Gastroesophageal sphincter (tissue), 3 donors: ENCODE results near the gene STRIT1.

ENCODE experiments used
- EP300 ChIP-seq: sonication (generic); formaldehyde crosslinking; IDR thresholded peaks from one replicate; pipeline ENCODE4 v1.6.1; 2017; ENCODE audit warnings: antibody characterized with exemption, mild to moderate bottlenecking
- POLR2A ChIP-seq, 2 donors: fragments of 450-650 bp; IDR thresholded peaks; one replicate each; pipeline ENCODE4 v1.6.1; 2017; ENCODE audit warnings: antibody characterized with exemption in 2 of 2, mild to moderate bottlenecking in 2 of 2, moderate library complexity in 1 of 2
- TF ChIP-seq, protein P1 (sequence below), 4 experiments: fragments of 200-600 bp in 2 of 4; fragments of 450-650 bp in 2 of 4; sonication (generic) in 1 of 4; IDR thresholded peaks; one replicate each; pipeline ENCODE4 v1.5.1; 2017 to 2019; ENCODE audit warnings: antibody characterized with exemption in 4 of 4, mild to moderate bottlenecking in 2 of 4, moderate library complexity in 2 of 4

DNA sequence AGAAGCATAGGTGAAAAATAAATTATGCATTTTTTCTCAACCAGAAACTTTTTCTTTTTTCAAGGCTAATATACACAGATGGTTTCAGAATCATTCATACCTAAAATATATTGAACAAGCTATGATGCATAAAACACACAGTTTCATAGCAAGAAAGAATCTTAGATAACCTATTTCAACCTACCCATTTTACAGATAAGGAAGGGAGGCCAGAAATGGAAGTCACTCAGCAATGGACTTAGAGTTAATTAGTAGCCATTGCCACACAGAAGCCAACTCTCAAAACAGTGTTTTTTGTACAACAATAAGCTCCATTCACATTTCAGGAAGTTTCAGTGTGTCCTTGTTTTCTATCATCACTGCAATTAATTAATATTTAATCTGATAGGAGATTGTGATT lies 27.5 kb upstream of the STRIT1 start:
- TF ChIP-seq POLR2A (IDR thresholded peaks at IDR 0.05) (no peak), EP300 (no peak)
- TF ChIP-seq, protein P1, sequence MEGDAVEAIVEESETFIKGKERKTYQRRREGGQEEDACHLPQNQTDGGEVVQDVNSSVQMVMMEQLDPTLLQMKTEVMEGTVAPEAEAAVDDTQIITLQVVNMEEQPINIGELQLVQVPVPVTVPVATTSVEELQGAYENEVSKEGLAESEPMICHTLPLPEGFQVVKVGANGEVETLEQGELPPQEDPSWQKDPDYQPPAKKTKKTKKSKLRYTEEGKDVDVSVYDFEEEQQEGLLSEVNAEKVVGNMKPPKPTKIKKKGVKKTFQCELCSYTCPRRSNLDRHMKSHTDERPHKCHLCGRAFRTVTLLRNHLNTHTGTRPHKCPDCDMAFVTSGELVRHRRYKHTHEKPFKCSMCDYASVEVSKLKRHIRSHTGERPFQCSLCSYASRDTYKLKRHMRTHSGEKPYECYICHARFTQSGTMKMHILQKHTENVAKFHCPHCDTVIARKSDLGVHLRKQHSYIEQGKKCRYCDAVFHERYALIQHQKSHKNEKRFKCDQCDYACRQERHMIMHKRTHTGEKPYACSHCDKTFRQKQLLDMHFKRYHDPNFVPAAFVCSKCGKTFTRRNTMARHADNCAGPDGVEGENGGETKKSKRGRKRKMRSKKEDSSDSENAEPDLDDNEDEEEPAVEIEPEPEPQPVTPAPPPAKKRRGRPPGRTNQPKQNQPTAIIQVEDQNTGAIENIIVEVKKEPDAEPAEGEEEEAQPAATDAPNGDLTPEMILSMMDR (IDR thresholded peaks at IDR 0.05) = no peak
